Measurements from ENCODE around the gene SCT.

Gene SCT

GRCh38 chr11:643849-644738 is 17.1 kb upstream of the SCT start:
- DNase-seq (ENCODE audit: low read depth), result no peak

- DNase-seq (ENCODE audit: low read depth), result no peak
These were observed 16.4 kb upstream of the SCT start for GRCh38 chr11:643366-643765.

GRCh38 chr11:641806-642370 is 14.9 kb upstream of the SCT start:
- DNase-seq (ENCODE audit: low read depth), result no peak

GRCh38 chr11:640021-640706 is 13.2 kb upstream of the SCT start:
- no peak for DNase-seq (ENCODE audit: low read depth)

- no peak for DNase-seq (ENCODE audit: low read depth)
These were observed 12.5 kb upstream of the SCT start for GRCh38 chr11:639332-639955.

- no peak for DNase-seq (ENCODE audit: low read depth)
These were observed 11.8 kb upstream of the SCT start for GRCh38 chr11:638631-639331.

GRCh38 chr11:637593-638521 is 10.9 kb upstream of the SCT start:
- no peak for DNase-seq (ENCODE audit: low read depth)

- no peak for DNase-seq (ENCODE audit: low read depth)
These were observed 10.3 kb upstream of the SCT start for GRCh38 chr11:637333-637592.

- DNase-seq (ENCODE audit: low read depth), result no peak
These were observed 9.7 kb upstream of the SCT start, which contains the start of gene DRD4 for GRCh38 chr11:636511-637332. DRD4 (plus strand) TSS chr11:637269; CDS start chr11:637305, 36 bp downstream.

GRCh38 chr11:635945-636510 is 9.0 kb upstream of the SCT start:
- no peak for DNase-seq (ENCODE audit: low read depth)

GRCh38 chr11:630871-631270 is 3.9 kb upstream of the SCT start:
- DNase-seq (ENCODE audit: low read depth), result no peak

GRCh38 chr11:629237-629583 is 2.2 kb upstream of the SCT start:
- DNase-seq (ENCODE audit: low read depth), result no peak

GRCh38 chr11:628056-628455 is 1.1 kb upstream of the SCT start:
- no peak for DNase-seq (ENCODE audit: low read depth)

- DNase-seq (ENCODE audit: low read depth), result no peak
These were observed 261 bp upstream of the SCT start for GRCh38 chr11:627308-627576.

GRCh38 chr11:625636-626268 is 1.2 kb downstream of the SCT start:
- no peak for DNase-seq (ENCODE audit: low read depth)

- no peak for DNase-seq (ENCODE audit: low read depth)
These were observed 2.0 kb downstream of the SCT start, which contains the start of gene CDHR5 for GRCh38 chr11:624705-625635. CDHR5 (minus strand) TSS chr11:624955; CDS start chr11:624902, 53 bp downstream.

- no peak for DNase-seq (ENCODE audit: low read depth)
These were observed 2.8 kb downstream of the SCT start for GRCh38 chr11:623999-624704.

GRCh38 chr11:623349-623869 is 3.6 kb downstream of the SCT start:
- DNase-seq (ENCODE audit: low read depth), result no peak
